Hematopoietic multipotent progenitor cell treated with erythropoietin and hydrocortisone succinate and interleukin-3 and kit ligand, for 4 days (in vitro differentiated cells): ENCODE measurements around the gene CMAS.
"Not testable (repeated sequence)": the region's sequence is repeated elsewhere in the genome, so short reads cannot be mapped to it uniquely, and the experiment has no call there.

Source experiments
- DNase-seq: peaks from one replicate; pipeline ENCODE4 v3.0.0-alpha.2; 2015

CMAS gene

DNA sequence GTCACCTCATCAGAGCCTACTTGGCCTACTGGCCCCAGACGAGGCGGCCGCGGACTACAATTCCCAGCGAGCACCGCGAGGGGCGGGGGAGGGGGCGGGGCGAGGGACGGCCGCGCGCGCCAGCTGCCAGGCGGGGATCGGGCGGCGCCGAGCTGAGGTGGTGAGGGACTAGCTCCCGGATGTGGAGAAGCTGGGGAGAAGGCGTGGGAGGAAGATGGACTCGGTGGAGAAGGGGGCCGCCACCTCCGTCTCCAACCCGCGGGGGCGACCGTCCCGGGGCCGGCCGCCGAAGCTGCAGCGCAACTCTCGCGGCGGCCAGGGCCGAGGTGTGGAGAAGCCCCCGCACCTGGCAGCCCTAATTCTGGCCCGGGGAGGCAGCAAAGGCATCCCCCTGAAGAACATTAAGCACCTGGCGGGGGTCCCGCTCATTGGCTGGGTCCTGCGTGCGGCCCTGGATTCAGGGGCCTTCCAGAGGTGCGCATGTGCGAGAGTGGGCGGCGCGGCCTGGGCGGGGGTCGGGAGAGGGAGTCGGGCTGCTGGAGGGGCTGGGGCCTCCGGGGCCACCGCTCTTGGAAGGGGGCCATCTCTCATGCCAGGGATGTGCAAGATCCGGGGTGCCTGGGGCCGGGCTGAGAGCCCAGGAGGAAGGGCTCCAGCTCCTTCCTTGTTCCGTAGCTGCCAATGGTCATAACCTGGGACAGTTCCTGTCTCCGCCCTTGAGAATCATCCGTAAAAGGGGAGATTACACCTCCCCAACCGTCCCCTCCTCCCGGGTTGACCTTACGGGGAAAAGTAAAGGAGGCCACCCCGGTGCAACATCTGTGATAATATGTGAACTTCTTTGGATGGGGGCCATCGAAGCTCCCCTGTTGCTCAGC, at the start of gene CMAS:
CMAS (plus strand) TSS at position 129 of the 878 bp plus-strand sequence; CDS start at position 215, 86 bp downstream.
- peak; percentile 93 for DNase-seq

DNA sequence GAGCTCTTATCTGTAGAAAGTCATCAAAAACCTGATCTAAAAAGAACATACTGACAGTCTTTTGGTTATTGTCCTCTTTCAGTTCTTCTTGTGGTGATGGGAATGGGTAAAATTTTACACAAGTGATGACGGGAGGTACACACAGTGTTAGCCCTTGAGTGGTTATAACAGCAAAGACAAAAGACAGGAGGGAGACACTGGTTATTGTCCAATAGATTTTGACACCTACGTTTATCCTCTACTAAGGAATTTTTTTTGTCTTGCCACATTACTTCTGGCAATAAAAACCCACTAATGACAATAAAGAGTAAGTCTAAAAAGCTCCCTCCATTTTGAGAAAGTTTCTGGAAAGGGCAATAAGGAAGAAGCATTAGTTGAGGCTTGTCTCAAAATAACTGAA, 47.7 kb upstream of the CMAS start:
- no peak for DNase-seq

DNA sequence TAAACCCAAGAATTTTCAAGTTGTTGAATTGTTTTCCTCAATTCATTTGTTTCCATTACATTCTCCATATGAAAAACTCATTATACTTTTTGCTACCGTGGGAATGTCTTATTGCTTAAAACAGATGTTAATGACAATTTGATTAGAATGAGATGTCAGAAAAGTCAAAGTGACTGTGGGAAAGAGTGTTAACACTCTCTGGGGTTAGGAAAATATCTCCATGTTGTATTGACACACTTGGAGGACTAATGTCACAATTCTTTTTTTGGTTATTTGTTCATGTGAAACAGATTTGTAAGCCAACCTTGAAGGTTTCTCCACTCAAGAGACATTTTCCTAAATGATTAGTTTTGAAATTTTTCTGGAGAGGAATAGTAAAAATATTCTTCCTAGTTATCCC, 47.2 kb upstream of the CMAS start:
- DNase-seq = no peak

DNA sequence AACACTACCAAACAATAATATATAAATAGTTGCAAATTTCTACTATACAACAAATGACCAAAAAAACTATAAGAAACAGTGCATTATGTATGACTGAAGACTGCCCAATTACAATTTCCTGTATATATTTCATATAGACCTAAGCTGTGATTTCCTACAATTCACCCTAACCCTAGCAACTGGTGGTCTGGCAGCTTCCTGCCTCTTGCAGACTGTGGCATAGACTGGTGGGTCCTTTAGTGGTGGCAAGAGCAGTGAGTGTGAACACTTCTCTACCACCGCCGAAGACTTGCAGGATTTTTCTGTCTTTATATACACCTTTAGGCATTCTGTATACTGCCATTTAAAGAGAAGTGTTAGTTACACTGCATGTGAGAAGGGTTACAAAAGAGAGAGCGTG, 43.6 kb upstream of the CMAS start:
- DNase-seq = no peak

DNA sequence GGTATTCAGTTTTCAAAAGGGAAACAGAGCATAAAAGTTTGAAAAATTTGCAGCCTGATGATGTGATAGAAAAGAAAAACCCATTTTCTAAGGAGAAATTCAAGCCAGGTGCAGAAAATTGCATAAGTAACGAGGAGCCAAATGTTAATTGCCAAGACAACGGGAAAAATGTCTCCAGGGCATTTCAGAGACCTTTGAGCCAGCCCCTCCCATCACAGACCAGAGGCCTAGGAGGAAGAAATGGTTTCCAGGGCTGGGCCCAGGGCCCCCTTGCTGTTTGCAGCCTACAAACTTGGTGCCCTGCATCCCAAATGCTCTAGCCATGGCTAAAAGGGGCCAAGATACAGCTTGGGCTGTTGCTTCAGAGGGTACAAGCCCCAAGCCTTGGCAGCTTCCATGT, 38.2 kb upstream of the CMAS start:
- not testable (repeated sequence) for DNase-seq

DNA sequence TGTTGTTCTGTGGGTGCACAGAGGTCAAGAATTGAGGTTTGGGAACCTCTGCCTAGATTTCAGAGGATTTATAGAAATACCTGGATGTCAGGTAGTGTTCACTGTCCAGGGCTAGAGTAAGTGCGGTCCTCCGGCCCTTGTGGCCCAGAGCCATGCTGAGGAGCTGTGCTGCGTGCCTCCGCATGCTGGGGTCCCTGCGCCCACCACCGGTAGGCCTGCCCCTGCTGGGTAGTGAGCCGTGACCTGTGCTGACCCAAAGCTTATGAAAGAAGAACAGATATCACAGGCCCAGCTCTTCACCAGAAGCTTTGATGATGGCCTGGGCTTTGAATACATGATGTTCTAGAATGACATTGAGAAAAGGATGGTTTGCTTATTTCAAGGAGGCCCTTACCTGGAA, 37.8 kb upstream of the CMAS start:
- no peak for DNase-seq

DNA sequence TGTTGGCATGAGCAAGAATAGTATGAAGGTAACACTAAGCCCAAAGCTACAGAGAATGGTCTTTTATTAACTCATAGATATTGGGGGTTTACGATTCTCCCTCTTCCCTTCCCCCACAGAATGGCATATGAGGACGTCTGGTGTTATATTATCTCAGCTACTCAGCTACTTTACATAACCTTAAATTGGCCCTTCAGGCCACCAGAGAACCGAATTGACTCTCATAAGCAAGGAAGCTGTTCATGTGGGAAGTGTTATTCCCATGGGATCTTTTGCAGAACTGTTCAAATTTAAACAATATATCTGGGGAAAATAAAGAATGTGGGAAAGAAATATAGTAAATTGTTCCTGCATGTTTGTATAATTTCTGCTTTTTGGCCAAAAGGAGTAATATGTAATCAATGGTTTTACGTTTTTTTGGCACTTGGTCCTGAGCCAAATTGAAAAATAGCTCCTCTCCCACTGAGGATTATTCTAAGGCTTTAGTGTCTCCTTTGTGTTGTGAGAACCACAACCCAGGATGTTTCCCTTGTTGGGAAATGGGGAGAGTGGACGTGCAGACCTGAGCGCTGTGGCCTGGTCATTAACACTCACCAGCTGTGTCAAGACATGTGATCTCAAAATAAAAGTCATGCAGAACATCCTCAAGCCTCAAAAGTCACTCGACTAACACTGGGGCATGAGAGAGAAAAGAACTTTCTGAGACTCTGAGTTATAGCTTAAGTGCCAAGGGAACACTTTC, 31.8 kb upstream of the CMAS start:
- no peak for DNase-seq

DNA sequence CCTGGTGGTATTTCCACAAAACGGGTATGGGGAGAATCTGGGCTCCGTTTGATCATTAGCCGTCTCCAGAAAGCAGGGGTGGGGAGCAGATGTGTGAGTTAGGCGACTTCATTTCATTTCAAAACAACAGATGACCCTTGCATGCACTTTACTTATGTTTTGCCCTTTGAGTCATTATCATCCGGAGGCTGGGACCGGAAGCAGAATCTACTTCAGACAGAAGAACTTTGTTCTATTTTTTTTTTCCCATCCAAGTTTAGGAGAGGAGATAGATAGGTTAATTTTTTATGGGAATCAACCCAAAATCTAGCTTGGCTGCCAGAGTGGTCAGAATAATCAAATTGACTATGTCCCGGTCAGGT, 31.3 kb upstream of the CMAS start:
- no peak for DNase-seq

DNA sequence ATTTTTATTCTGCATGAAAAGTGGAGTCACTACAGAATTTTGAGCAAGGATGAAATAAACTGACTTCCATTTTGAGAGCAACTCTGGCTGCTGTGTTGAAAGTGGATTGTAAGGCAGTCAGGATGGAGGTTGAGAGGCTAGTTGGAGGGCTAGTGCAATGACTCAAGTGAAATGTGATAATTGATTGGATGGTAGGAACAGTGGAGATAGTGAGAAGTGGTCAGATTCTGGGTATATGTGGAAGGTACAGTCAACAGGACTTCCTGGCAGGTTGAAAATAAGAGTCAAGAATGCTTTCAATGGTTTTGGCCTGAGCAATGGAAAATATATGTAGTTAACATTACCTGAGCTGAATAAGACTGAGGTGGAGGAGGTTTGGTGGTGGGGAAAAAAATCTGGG, 29.0 kb upstream of the CMAS start:
- no peak for DNase-seq

DNA sequence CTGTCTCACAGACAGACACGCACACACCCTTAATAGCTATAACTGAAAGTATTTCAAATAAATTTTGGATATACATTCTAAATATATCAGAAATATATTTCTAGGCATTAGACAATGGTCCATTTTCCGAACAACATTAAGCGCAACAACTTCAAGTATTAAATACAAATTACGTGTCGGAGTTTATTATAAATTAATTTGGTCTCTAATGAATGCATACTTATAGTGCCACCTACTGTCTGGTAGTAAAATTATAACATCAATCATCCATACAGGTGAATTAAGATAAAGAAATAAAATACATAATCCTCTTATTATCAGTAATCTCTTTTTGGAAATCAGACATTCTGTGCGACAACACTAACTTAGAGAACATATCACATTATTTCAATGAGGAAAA, 27.2 kb upstream of the CMAS start:
- peak; percentile 40 for DNase-seq

DNA sequence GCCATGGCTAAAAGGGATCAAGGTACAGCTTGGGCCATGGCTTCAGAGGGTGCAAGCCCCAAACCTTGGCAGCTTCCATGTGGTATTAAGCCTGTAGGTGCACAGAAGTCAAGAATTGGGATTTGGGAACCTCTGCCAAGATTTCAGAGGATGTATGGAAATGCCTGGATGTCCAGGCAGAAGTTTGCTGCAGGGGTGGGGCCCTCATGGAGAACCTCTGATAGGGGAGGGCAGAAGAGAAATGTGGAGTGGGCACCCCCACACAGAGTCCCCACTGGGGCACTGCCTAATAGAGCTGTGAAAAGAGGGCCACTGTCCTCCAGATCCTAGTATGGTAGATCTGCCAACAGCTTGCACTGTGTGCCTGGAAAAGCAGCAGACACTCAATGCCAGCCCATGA, 22.5 kb upstream of the CMAS start:
- DNase-seq = not testable (repeated sequence)

DNA sequence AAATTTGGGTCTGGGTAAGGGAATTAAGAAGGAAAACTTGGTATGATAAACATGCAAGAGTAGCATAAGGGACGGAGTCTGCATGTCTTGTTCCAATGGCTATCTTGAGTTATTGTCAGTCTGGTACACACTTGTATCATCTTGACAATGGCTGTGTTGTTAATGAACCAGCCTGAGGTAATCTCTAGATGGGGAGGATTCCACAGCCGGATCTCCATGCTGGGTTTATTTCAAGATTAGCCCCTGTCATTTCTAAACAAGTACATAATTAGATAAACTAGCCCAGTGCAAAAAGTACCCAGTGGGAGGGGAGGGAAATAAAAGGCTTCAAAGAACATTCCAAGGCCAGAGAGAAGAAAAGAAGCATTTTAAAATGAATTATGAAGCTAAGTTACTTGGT, 16.5 kb upstream of the CMAS start:
- DNase-seq = no peak

DNA sequence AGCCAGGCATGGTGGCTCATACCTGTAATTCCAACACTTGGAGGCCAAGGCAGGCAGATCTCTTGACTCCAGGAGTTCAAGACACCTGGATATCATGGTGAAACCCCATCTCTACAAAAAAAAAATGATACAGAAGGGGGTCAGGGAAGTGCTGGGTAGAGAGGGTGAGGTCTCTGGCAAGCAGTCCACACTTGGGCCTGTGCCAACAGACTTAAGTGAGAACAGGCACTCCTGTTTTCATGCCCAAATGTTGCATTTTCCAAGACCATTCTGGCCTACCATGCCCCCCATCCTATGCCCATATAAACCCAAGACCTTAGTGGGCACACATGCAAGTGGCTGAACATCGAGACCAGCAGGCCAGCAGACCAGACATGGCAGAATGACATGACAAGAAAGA, 16.0 kb upstream of the CMAS start:
- no peak for DNase-seq

DNA sequence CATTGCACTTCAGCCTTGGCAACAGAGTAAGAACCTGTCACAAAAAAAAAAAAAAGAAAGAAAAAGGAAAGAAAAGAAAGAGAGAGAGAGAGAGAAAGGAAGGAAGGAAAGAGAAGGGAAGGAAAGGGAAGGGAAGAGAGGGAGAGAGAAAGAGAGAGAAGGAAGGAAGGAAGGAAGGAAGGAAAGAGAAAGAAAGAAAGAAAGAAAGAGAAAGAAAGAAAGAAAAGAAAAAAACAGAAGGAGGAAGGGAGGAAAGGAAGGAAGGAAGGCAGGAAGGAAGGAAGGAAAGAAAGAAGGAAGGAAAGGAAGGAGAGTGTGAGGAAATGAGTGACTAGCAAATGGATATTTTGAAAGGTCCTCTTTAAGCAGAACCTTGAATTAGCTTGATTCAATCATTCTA, 13.3 kb upstream of the CMAS start:
- DNase-seq = no peak

DNA sequence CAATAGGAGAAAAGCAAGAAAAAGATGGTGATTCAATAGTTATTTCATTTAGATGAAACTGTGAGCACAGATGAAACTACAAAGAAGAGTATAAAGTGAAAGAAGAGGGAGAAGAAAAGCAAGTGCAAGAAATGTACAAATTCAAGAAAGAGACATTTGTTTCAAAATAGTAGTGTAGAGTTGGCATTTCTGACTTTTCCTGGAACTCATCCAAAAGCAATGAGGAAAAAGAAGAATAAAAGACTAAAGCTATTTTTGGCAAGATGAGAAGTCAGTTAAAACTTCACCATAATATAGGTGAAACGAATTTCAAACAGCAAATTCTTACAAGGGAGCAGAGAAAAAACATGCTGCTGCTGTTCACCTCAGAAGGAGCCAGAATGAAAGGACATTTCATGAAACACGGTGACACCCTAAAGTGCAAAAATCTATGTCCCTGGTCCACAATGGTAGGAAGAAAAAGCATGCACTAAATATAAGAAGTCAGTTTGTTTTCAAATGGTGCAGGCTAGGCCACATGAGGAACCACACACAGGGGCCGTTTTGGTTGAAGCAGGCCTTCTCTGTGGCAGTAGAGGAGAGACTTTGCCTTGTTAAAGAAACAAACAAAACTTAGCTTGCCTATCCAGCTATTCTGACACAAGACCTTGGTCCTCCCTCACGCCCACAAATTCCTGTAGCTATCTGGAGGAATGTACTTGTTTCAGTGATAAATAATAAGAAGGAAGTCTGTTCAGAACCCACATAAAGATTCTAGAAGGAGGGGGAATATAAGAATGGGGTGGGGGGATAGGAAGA, 11.1 kb upstream of the CMAS start:
- DNase-seq = peak; percentile 54

DNA sequence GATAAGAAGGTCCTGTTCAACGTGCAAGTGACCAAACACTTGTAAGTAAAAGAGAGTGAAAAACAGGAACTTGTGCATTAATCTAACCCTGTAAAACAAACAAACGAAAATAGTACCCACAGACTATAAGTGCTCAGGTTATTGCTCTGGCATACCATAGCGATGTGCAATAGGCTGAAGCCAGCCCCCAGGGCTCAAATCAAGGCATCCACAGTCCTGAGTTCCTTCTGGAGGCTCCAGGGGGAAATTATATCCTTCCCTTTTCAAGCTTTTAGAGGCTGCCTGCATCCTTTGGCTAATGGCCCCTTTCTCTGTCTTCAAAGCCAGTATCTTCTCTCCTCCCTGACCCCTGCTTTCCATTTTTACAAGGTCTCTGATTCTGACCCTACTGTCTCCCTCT, 8.1 kb upstream of the CMAS start:
- peak; percentile 19 for DNase-seq

DNA sequence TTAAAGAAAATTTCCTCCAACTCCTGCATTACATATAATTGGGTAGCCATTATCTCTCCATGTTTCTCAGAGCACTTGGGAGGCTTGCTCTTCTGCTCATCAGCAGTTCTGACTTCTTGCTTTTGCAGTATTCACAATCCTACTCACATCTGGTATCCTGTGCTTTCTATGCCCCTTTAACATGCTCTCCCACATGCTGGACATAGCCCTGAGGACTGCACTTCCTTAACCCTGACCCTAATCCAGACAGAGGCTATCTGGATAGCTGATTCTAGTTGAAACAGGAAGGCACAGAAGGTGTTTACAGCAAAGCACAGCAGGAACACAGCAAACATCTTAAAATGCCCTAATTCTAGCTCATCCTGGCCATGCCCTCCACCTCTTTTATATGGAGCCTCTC, 7.3 kb upstream of the CMAS start:
- DNase-seq = no peak

DNA sequence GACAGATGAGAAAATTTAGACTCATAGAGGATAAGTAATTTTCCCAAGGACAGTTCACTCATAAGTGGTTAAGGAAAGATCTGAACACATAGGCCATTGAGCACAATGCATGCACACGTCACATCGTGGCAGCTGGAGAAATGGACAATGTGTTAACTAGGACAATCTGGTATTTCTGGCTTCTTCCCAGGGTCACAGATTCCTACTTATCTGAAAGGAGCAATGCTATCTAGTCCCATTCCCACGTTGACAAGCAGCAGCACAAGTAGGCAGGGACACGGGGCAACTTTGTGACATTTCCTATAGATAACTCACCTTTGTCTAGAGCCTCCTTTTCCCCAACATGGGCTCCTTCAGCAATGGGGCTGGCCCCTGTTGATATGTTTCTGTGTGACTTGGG, 6.7 kb upstream of the CMAS start:
- DNase-seq = no peak

DNA sequence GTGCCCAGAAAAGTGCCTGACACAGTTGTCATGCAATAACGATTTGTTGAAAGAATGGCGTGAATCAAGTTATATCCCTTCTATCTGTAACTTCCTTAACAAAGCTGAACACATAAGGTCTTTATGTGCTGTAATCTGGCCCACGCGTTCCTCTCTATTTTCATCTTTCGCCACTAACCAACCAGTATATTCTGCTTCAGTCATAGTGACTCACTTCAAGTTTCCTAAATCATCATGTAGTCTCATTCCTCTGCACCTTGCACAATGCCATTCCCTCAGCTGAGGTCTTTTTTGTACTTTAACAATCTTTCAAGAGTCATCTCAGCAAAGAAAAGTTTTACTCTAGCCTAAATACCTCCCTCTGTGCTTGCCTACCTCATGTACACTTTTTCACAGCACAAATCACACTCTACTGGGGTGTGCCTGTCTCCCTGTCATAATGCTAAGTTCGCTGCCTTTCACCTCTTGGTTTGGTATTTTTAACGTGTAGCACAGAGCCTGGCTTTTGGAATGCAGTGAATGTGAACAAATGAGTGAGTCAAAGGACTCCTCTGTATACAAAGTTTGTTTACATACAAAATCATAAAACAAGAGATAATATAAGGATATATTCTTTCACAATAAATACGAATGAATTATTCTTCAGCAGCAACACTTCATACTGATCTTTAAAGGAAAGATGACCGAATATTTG, 2.9 kb upstream of the CMAS start:
- DNase-seq = no peak

DNA sequence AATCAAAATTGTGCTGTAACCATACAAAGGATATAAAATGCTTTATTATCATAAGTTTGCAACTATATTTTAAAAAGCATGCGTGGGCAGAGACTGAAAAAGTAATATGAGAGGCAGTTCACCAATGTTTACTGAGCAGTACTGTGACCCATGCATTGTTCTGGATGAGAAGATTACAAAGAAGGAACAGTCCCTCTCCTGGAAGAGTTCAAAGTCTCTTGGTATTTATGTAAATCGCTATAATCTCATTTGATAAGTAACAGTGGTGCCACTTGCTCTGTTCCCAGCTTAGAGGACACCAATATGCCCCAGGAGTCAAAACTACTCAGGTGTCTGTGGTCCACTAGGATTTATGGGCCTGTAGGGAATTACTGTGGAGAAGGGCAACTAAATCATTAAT, 2.1 kb upstream of the CMAS start:
- DNase-seq = no peak

DNA sequence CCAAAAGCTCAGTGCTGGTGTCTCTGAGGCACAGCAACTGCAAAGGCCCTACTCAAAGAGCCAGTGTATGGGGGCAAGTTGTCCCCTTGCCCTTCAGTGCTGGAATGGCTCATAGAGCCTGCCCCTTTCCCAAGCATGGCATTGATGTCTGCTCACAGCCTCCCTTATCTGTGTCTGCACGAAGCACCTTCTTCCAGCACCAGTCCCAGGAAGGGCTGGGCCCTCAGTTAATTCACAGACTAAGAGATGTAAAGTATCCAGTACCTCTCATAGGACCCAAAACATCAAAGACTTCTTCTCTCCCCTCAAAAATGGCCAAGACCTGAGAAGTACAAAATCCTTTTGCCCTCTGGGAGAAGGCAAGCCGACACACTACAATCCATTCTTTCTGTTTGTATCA, 1.6 kb upstream of the CMAS start:
- DNase-seq = peak; percentile 40

DNA sequence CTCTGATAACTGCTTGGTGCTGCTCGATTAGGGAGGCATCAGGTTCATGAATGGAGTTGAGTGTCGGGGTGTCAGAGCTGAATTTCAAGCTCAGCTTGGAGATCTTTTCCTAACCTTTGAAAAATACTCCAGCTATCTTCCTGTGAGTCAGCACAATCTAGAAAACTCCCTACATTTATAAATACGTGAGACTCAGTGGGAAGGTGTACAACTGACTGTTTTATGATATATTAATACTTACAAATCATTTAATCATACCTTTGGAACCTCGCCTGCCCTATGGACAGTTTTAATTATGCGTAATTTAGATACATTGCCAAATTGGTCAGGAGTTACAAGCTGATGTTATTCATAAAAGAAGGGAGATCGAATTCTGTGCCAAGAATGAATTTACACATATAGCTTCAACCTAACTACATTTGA, 961 bp downstream of the CMAS start:
- DNase-seq = no peak

DNA sequence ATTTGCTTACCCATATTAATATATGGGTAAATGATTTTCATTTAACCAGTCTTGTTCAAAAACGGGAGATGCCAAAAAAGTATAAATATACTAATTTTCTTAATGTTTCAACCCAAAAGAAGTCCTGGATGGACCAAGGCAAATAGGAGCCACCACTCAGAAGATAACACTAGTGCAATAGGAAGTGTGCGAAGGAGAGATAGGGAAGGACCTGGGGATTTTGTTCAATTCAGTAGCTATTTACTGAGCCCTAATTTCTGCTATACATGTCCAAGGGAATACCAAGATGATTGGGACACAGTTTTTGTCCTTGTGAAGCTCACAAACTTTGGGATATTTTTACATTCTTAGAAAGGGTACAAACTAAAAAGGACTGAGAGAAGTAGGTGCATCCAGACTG, 1.5 kb downstream of the CMAS start:
- DNase-seq = peak; percentile 79
